ENCODE data around the gene GRIA3.

Gene GRIA3

DNA sequence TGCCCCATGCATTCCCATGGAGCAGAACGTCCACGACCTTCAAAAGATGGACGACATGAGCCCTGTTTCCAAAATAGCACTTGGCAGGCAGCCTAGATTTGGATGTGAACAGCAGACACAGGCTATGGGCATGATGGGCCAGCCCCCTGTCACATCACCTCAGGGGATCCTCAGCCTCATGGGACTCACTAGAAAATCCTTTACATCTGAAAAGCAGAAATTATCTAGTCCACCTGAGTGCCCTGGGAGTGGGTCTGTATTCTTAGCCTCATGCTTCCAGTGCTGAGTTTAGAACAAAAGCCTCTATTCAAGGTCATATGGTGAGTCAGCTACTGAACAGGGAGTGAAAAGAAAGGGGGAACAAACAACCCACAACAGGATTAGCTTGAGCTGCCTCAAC is 35.8 kb downstream of the GRIA3 start:
- H3K4me1 ChIP-seq (ENCODE audit: control insufficient read depth in 1 of 2, insufficient read depth in 2 of 2, low read length in 2 of 2) = no peaks in the 10 kb centered on the region
- H3K27me3 ChIP-seq (ENCODE audit: insufficient read depth, low read length) = no peaks in the 10 kb centered on the region
- H3K36me3 ChIP-seq (ENCODE audit: control insufficient read depth in 1 of 2, insufficient read depth in 2 of 2, low read length in 2 of 2) = no peaks in the 10 kb centered on the region
- no peak overlapping the region for H3K4ac ChIP-seq (ENCODE audit: low read depth, low read length)
- no peak overlapping the region for H4K12ac ChIP-seq (ENCODE audit: low read depth, low read length)
- H3K27ac ChIP-seq (ENCODE audit: low read depth, low read length) = no peak overlapping the region
- H2AFZ ChIP-seq (ENCODE audit: insufficient read depth, low read length, poor library complexity) = no peak overlapping the region
- no peaks in the 10 kb centered on the region for H3K79me2 ChIP-seq (ENCODE audit: control insufficient read depth, insufficient read depth, low read length, poor library complexity)
- no peak for DNase-seq
- no peaks in the 10 kb centered on the region for H3K79me1 ChIP-seq (ENCODE audit: low read length)
- H3K23ac ChIP-seq (ENCODE audit: low read length) = no peak overlapping the region
- H2AK5ac ChIP-seq (ENCODE audit: low read length) = no peak overlapping the region
- H3K9me3 ChIP-seq (ENCODE audit: insufficient read depth, low read depth, low read length) = no peaks in the 10 kb centered on the region
- no peak overlapping the region for H3K14ac ChIP-seq (ENCODE audit: low read length)
- no peak overlapping the region for H3K4me3 ChIP-seq (ENCODE audit: low read depth, low read length)
- H2BK12ac ChIP-seq (ENCODE audit: low read length) = no peak overlapping the region
- H3K4me2 ChIP-seq (ENCODE audit: low read length) = no peak overlapping the region
- no peak overlapping the region for H4K91ac ChIP-seq (ENCODE audit: low read depth, low read length)
- H4K8ac ChIP-seq (ENCODE audit: low read depth, low read length) = no peak overlapping the region
- H3K18ac ChIP-seq (ENCODE audit: low read length) = no peak overlapping the region
- H3K9ac ChIP-seq (ENCODE audit: low read length) = no peak overlapping the region
- no peak overlapping the region for H2BK5ac ChIP-seq (ENCODE audit: low read depth, low read length, poor library complexity)
- no peak overlapping the region for H2BK120ac ChIP-seq (ENCODE audit: insufficient read depth, low read length, poor library complexity)
- no CpG with 5 or more reads among the region's 3 CpGs for WGBS (ENCODE audit: extremely low coverage, insufficient coverage, insufficient read length)

DNA sequence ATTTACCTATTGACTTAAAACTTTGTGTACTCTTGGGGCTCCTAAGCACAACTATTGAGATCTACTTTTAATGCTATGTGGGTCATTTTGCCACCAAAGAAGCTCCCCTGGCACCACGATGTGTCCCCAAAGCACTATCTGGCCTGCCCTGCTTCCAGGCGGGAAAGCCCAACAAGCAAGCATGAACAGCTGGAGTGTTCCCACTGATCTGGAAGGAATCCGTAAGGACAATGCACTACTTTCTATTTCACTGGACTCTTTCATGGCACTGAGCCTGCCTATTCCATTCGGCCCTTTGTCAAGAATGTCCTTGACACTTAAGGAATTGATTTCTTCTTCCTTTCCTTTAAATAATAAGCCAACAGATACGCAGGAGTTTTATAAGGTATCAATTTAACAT is 38.8 kb downstream of the GRIA3 start:
- no peak overlapping the region for H2BK5ac ChIP-seq (ENCODE audit: low read depth, low read length, poor library complexity)
- no peak overlapping the region for H3K14ac ChIP-seq (ENCODE audit: low read length)
- H3K4ac ChIP-seq (ENCODE audit: low read depth, low read length) = no peak overlapping the region
- no peak overlapping the region for H3K27ac ChIP-seq (ENCODE audit: low read depth, low read length)
- no peaks in the 10 kb centered on the region for H3K4me1 ChIP-seq (ENCODE audit: control insufficient read depth in 1 of 2, insufficient read depth in 2 of 2, low read length in 2 of 2)
- WGBS (ENCODE audit: extremely low coverage, insufficient coverage, insufficient read length) = no CpG with 5 or more reads among the region's 5 CpGs
- no peak overlapping the region for H2AFZ ChIP-seq (ENCODE audit: insufficient read depth, low read length, poor library complexity)
- no peak overlapping the region for H2AK5ac ChIP-seq (ENCODE audit: low read length)
- no peaks in the 10 kb centered on the region for H3K27me3 ChIP-seq (ENCODE audit: insufficient read depth, low read length)
- no peak overlapping the region for H3K18ac ChIP-seq (ENCODE audit: low read length)
- DNase-seq = no peak
- H4K91ac ChIP-seq (ENCODE audit: low read depth, low read length) = no peak overlapping the region
- no peak overlapping the region for H2BK12ac ChIP-seq (ENCODE audit: low read length)
- H4K12ac ChIP-seq (ENCODE audit: low read depth, low read length) = no peak overlapping the region
- no peaks in the 10 kb centered on the region for H3K9me3 ChIP-seq (ENCODE audit: insufficient read depth, low read depth, low read length)
- no peaks in the 10 kb centered on the region for H3K36me3 ChIP-seq (ENCODE audit: control insufficient read depth in 1 of 2, insufficient read depth in 2 of 2, low read length in 2 of 2)
- no peak overlapping the region for H2BK120ac ChIP-seq (ENCODE audit: insufficient read depth, low read length, poor library complexity)
- H3K79me2 ChIP-seq (ENCODE audit: control insufficient read depth, insufficient read depth, low read length, poor library complexity) = no peaks in the 10 kb centered on the region
- H3K9ac ChIP-seq (ENCODE audit: low read length) = no peak overlapping the region
- H4K8ac ChIP-seq (ENCODE audit: low read depth, low read length) = no peak overlapping the region
- H3K4me2 ChIP-seq (ENCODE audit: low read length) = no peak overlapping the region
- no peaks in the 10 kb centered on the region for H3K79me1 ChIP-seq (ENCODE audit: low read length)
- H3K23ac ChIP-seq (ENCODE audit: low read length) = no peak overlapping the region
- H3K4me3 ChIP-seq (ENCODE audit: low read depth, low read length) = no peak overlapping the region

DNA sequence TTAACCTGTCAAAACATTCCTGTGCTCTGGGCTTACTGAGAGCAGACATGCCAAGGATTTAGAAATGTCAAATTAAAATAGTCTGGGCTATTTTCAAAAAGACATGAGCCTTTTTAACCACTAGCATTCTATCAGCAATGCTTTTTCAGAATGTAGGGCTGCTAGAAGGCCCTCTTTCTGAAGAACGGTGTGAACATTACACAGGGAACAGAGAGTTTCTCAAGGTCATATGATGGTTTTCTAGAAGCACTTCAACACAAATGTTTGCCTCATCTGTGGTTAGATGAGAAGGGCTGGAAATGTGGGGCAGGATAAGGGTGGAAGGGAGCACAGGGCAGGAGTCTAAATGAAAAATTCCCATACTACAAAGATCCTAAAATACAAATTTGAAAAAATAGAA is 39.3 kb downstream of the GRIA3 start:
- Histone ChIP-seq H3K4me1 (ENCODE audit: control insufficient read depth in 1 of 2, insufficient read depth in 2 of 2, low read length in 2 of 2) (no peaks in the 10 kb centered on the region), H3K4ac (ENCODE audit: low read depth, low read length) (no peak overlapping the region), H3K79me2 (ENCODE audit: control insufficient read depth, insufficient read depth, low read length, poor library complexity) (no peaks in the 10 kb centered on the region), H3K14ac (ENCODE audit: low read length) (no peak overlapping the region), H3K18ac (ENCODE audit: low read length) (no peak overlapping the region), H3K4me2 (ENCODE audit: low read length) (no peak overlapping the region), H2BK12ac (ENCODE audit: low read length) (no peak overlapping the region), H3K36me3 (ENCODE audit: control insufficient read depth in 1 of 2, insufficient read depth in 2 of 2, low read length in 2 of 2) (no peaks in the 10 kb centered on the region), H2BK120ac (ENCODE audit: insufficient read depth, low read length, poor library complexity) (no peak overlapping the region), H4K12ac (ENCODE audit: low read depth, low read length) (no peak overlapping the region), H2AFZ (ENCODE audit: insufficient read depth, low read length, poor library complexity) (no peak overlapping the region), H3K79me1 (ENCODE audit: low read length) (no peaks in the 10 kb centered on the region), H3K27me3 (ENCODE audit: insufficient read depth, low read length) (no peaks in the 10 kb centered on the region), H4K91ac (ENCODE audit: low read depth, low read length) (no peak overlapping the region), H3K9ac (ENCODE audit: low read length) (no peak overlapping the region), H3K23ac (ENCODE audit: low read length) (no peak overlapping the region), H3K27ac (ENCODE audit: low read depth, low read length) (no peak overlapping the region), H2AK5ac (ENCODE audit: low read length) (no peak overlapping the region), H3K9me3 (ENCODE audit: insufficient read depth, low read depth, low read length) (no peaks in the 10 kb centered on the region), H4K8ac (ENCODE audit: low read depth, low read length) (no peak overlapping the region), H3K4me3 (ENCODE audit: low read depth, low read length) (no peak overlapping the region), H2BK5ac (ENCODE audit: low read depth, low read length, poor library complexity) (no peak overlapping the region)
- no CpG with 5 or more reads among the region's 1 CpG for WGBS (ENCODE audit: extremely low coverage, insufficient coverage, insufficient read length)
- DNase-seq = no peak

DNA sequence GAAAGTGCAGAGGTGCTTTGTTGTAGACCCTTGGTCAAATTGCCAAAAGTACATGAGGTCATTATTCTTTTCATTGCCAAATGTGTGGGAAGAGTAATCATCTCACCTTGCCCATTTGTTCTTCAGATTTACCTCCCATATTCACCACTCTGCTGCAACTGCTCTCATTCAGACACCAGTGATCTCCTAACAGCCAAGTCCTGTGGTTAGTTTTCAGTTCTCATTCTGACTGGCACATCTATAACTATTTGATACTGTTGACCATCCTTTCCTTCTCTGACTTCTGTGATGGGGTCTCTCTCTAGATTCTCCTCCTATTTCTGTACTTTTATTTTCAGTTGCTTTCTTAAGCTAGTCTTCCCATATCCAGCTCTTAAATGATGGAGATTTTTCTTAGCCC is 39.8 kb downstream of the GRIA3 start:
- Histone ChIP-seq H2AK5ac (ENCODE audit: low read length) (no peak overlapping the region), H3K4me1 (ENCODE audit: control insufficient read depth in 1 of 2, insufficient read depth in 2 of 2, low read length in 2 of 2) (no peaks in the 10 kb centered on the region), H3K79me2 (ENCODE audit: control insufficient read depth, insufficient read depth, low read length, poor library complexity) (no peaks in the 10 kb centered on the region), H3K4ac (ENCODE audit: low read depth, low read length) (no peak overlapping the region), H3K23ac (ENCODE audit: low read length) (no peak overlapping the region), H2BK120ac (ENCODE audit: insufficient read depth, low read length, poor library complexity) (no peak overlapping the region), H4K91ac (ENCODE audit: low read depth, low read length) (no peak overlapping the region), H3K27me3 (ENCODE audit: insufficient read depth, low read length) (no peaks in the 10 kb centered on the region), H3K18ac (ENCODE audit: low read length) (no peak overlapping the region), H4K12ac (ENCODE audit: low read depth, low read length) (no peak overlapping the region), H2BK12ac (ENCODE audit: low read length) (no peak overlapping the region), H2BK5ac (ENCODE audit: low read depth, low read length, poor library complexity) (no peak overlapping the region), H4K8ac (ENCODE audit: low read depth, low read length) (no peak overlapping the region), H3K4me3 (ENCODE audit: low read depth, low read length) (no peak overlapping the region), H3K4me2 (ENCODE audit: low read length) (no peak overlapping the region), H3K36me3 (ENCODE audit: control insufficient read depth in 1 of 2, insufficient read depth in 2 of 2, low read length in 2 of 2) (no peaks in the 10 kb centered on the region), H3K14ac (ENCODE audit: low read length) (no peak overlapping the region), H3K9ac (ENCODE audit: low read length) (no peak overlapping the region), H3K79me1 (ENCODE audit: low read length) (no peaks in the 10 kb centered on the region), H3K27ac (ENCODE audit: low read depth, low read length) (no peak overlapping the region), H2AFZ (ENCODE audit: insufficient read depth, low read length, poor library complexity) (no peak overlapping the region), H3K9me3 (ENCODE audit: insufficient read depth, low read depth, low read length) (no peaks in the 10 kb centered on the region)
- DNase-seq = no peak

DNA sequence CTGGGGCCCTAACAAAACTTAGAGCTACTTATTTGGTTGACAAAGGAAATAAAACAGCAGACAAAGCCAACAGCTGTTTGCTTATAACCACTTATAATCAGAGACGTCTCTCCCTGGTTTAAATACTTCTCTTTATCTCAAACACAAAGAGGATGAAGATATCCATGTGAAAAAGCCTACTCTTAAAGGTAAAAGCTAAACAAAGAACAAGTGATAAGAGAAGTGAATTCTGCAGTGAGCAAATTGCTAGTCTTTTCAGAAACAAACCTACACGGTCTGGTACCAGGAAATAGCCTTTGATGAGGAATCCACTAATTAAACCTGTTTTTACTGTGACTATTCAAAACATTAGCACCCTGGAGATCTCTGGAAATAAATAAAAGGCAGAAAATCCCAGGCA is 46.7 kb downstream of the GRIA3 start:
- H3K27ac ChIP-seq (ENCODE audit: low read depth, low read length) = no peak overlapping the region
- H2AK5ac ChIP-seq (ENCODE audit: low read length) = no peak overlapping the region
- DNase-seq = no peak
- H4K91ac ChIP-seq (ENCODE audit: low read depth, low read length) = no peak overlapping the region
- H3K27me3 ChIP-seq (ENCODE audit: insufficient read depth, low read length) = no peaks in the 10 kb centered on the region
- no peak overlapping the region for H3K9ac ChIP-seq (ENCODE audit: low read length)
- no peak overlapping the region for H4K12ac ChIP-seq (ENCODE audit: low read depth, low read length)
- no peak overlapping the region for H4K8ac ChIP-seq (ENCODE audit: low read depth, low read length)
- H2AFZ ChIP-seq (ENCODE audit: insufficient read depth, low read length, poor library complexity) = no peak overlapping the region
- no peak overlapping the region for H3K4me3 ChIP-seq (ENCODE audit: low read depth, low read length)
- H3K79me2 ChIP-seq (ENCODE audit: control insufficient read depth, insufficient read depth, low read length, poor library complexity) = no peaks in the 10 kb centered on the region
- H2BK5ac ChIP-seq (ENCODE audit: low read depth, low read length, poor library complexity) = no peak overlapping the region
- H3K9me3 ChIP-seq (ENCODE audit: insufficient read depth, low read depth, low read length) = no peaks in the 10 kb centered on the region
- H2BK12ac ChIP-seq (ENCODE audit: low read length) = no peak overlapping the region
- H2BK120ac ChIP-seq (ENCODE audit: insufficient read depth, low read length, poor library complexity) = no peak overlapping the region
- no peaks in the 10 kb centered on the region for H3K36me3 ChIP-seq (ENCODE audit: control insufficient read depth in 1 of 2, insufficient read depth in 2 of 2, low read length in 2 of 2)
- H3K4ac ChIP-seq (ENCODE audit: low read depth, low read length) = no peak overlapping the region
- H3K18ac ChIP-seq (ENCODE audit: low read length) = no peak overlapping the region
- no peak overlapping the region for H3K4me2 ChIP-seq (ENCODE audit: low read length)
- no peaks in the 10 kb centered on the region for H3K4me1 ChIP-seq (ENCODE audit: control insufficient read depth in 1 of 2, insufficient read depth in 2 of 2, low read length in 2 of 2)
- WGBS (ENCODE audit: extremely low coverage, insufficient coverage, insufficient read length) = no CpG with 5 or more reads among the region's 2 CpGs
- no peak overlapping the region for H3K23ac ChIP-seq (ENCODE audit: low read length)
- no peak overlapping the region for H3K14ac ChIP-seq (ENCODE audit: low read length)
- H3K79me1 ChIP-seq (ENCODE audit: low read length) = no peaks in the 10 kb centered on the region
